GM10248 (cell line): ENCODE data around the gene SDK1.

ENCODE experiments used
- CTCF ChIA-PET: fragments of 300-600 bp; sonication (Branson Sonifier 250); formaldehyde crosslinking; extraction: SDS; loops from one replicate; lab custom pipeline; 2021; ENCODE audit warnings: antibody characterized with exemption; lab: Yijun Ruan, JAX
- POLR2A ChIA-PET: fragments of 350-650 bp; sonication (Branson Sonifier 250); formaldehyde crosslinking; extraction: SDS; loops from one replicate; lab custom pipeline; 2020; ENCODE audit warnings: antibody characterized with exemption; lab: Yijun Ruan, JAX
- DNase-seq: peaks from one replicate; pipeline ENCODE4 v3.0.0; 2012; ENCODE audit errors: extremely low spot score
- CTCF ChIP-seq: IDR thresholded peaks from 2 replicates; pipeline ENCODE4 v1.5.1; 2012; ENCODE audit warnings: mild to moderate bottlenecking, low read depth; ENCODE audit errors: extremely low read depth, missing control alignments, control extremely low read depth

SDK1 gene

DNA sequence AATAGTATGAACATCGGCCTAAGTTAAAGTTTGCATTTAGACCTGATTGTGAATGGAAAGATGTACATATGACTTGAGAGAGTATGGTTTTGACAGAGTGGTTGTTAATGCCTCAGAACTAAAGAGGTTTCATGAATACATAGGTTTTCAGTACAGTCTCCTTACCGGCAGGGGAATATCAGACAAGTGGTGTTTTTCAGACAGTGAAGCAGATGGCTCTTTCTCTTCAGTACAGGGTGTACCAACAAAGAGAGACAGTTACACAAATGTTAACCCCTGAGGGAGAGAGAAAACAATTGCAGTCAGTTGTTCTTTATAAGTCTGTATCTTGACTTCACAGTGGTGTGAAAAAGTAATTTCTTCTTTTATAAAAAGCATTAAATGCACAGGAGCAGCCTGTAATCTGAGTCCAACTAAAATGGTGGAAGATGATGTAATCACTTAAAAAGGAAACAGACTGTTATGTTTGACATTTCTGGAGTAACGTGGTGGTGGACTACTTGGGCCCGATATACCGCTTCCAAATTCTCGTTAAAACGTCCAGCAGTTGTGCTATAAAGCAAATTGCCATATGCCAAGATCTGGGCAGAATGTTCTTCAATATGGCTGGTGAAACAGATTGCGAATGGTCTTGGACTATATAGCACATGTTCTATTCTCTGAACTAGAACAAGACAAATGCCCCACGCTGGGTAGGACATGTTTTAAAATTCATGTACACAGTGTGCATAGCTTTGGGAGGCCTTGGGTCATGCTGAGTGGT lies 69.2 kb downstream of the SDK1 start:
- POLR2A ChIA-PET = no interaction called here
- no peak for TF ChIP-seq CTCF
- CTCF ChIA-PET = interaction anchor here (2.0 kb wide), 1 partner anchor 17 kb away, joined by 5 read pairs; no protein-coding TSS in a partner anchor
- no peak for DNase-seq

DNA sequence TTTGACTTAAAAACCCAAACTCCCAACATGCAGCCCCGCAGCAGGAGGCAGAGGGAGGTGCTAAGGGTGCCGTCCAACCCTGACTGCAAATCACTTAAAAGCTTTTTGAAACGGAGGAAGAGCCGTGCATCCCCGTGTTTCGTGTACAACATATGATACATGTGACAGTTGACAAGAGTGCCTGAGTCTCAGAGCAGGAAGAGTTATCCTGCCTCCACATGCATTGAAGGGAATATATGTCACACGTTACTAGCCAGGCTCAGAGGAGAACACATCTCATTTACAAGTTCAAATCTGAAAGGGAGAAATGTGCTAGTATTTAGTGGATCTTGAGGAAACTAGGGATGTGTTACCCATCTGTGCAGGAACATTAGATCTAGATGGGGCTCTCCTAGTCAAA lies 69.9 kb downstream of the SDK1 start:
- ChIA-PET POLR2A (no interaction called here), CTCF (interaction anchor here (2.0 kb wide), 1 partner anchor 16 kb away, joined by 5 read pairs; no protein-coding TSS in a partner anchor)
- DNase-seq = no peak
- TF ChIP-seq CTCF = no peak

DNA sequence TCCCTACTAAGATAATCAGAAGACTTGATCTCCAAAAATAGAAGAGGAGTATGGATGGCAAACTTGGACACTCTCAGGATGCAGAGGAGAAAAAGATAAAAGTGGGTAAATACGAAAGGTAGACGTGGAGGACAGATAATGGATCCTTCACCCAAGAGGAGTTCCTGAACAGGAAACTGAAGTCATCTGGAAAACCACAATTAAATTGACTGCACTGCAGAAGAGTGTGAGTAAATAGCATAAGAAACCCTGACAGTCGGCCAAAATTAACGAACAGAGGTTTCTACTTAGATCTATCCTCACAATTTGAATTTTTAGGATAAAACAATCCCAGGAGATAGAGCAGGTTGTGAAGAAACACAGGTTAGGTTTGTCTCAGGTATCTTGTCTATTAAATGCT lies 70.5 kb downstream of the SDK1 start:
- no peak for TF ChIP-seq CTCF
- ChIA-PET CTCF (interaction anchor here (2.0 kb wide), 1 partner anchor 15 kb away, joined by 5 read pairs; no protein-coding TSS in a partner anchor), POLR2A (no interaction called here)
- no peak for DNase-seq

GRCh38 chr7:3374239-3374638 lies 73.2 kb downstream of the SDK1 start:
- TF ChIP-seq CTCF = no peak
- no peak for DNase-seq
- ChIA-PET CTCF (no interaction called here), POLR2A (no interaction called here)

GRCh38 chr7:3378390-3379150 lies 77.5 kb downstream of the SDK1 start:
- TF ChIP-seq CTCF = no peak
- no peak for DNase-seq
- POLR2A ChIA-PET = no interaction called here
- CTCF ChIA-PET = interaction anchor here (1.4 kb wide), 1 partner anchor 11 kb away, joined by 5 read pairs; no protein-coding TSS in a partner anchor

DNA sequence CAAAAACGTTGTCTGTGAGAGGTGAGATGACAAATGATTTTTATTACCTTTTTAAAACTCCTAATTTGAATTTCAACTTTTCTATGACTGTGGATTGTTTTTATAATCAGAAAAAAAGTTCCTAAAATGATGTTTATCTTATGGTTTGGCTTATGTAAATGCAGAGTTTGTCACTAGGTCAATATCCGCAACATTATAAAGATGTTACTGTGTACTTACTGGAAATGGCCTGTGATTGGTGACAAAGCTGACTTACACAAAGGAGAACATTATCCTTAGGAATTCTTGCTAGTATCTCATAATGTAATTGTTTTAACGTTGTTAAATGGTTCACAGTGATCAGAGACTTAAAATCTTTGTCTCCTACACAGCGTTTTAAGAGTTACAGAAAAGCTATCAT lies 79.0 kb downstream of the SDK1 start:
- POLR2A ChIA-PET = no interaction called here
- CTCF ChIA-PET = interaction anchor here (1.0 kb wide), 1 partner anchor 10 kb away, joined by 3 read pairs; no protein-coding TSS in a partner anchor
- no peak for DNase-seq
- TF ChIP-seq CTCF = no peak
